GM19351 (cell line): Measurements from ENCODE around the gene PRELID3B.

ENCODE experiments used
- ATAC-seq: cut with Tn5 transposase; IDR thresholded peaks from one replicate; pipeline ENCODE4 v1.9.1; 2021; ENCODE audit warnings: mild to moderate bottlenecking, moderate library complexity; ENCODE audit not compliant: unreplicated experiment

The PRELID3B gene

GRCh38 chr20:59042151-59042795 is at the start of gene PRELID3B:
Gene PRELID3B (minus strand): TSS chr20:59042786. CDS start chr20:59042730, 56 bp downstream.
- peak; percentile 33 for ATAC-seq

- no peak for ATAC-seq
These were observed 45.3 kb upstream of the PRELID3B start for GRCh38 chr20:59087829-59088433.

- no peak for ATAC-seq
These were observed 44.3 kb upstream of the PRELID3B start for GRCh38 chr20:59086923-59087322.

GRCh38 chr20:59084041-59084850 is 41.7 kb upstream of the PRELID3B start:
- ATAC-seq: no peak

- ATAC-seq: no peak
These were observed 40.4 kb upstream of the PRELID3B start for GRCh38 chr20:59082981-59083380.

- no peak for ATAC-seq
These were observed 39.6 kb upstream of the PRELID3B start for GRCh38 chr20:59082077-59082740.

GRCh38 chr20:59081036-59081435 is 38.5 kb upstream of the PRELID3B start:
- ATAC-seq: no peak

GRCh38 chr20:59078231-59078630 is 35.6 kb upstream of the PRELID3B start:
- ATAC-seq: no peak

GRCh38 chr20:59077705-59078104 is 35.1 kb upstream of the PRELID3B start:
- ATAC-seq: no peak

- ATAC-seq: no peak
These were observed 33.4 kb upstream of the PRELID3B start for GRCh38 chr20:59075934-59076508.

- ATAC-seq: no peak
These were observed 31.9 kb upstream of the PRELID3B start for GRCh38 chr20:59074456-59074855.

- ATAC-seq: no peak
These were observed 31.0 kb upstream of the PRELID3B start for GRCh38 chr20:59073582-59073981.

GRCh38 chr20:59071216-59071615 is 28.6 kb upstream of the PRELID3B start:
- no peak for ATAC-seq

GRCh38 chr20:59069026-59069425 is 26.4 kb upstream of the PRELID3B start:
- ATAC-seq: no peak

GRCh38 chr20:59068534-59068933 is 25.9 kb upstream of the PRELID3B start:
- ATAC-seq: no peak

- ATAC-seq: no peak
These were observed 21.7 kb upstream of the PRELID3B start for GRCh38 chr20:59064214-59064722.

GRCh38 chr20:59063358-59064213 is 21.0 kb upstream of the PRELID3B start:
- no peak for ATAC-seq

- no peak for ATAC-seq
These were observed 19.5 kb upstream of the PRELID3B start for GRCh38 chr20:59062081-59062480.

GRCh38 chr20:59055302-59055701 is 12.7 kb upstream of the PRELID3B start:
- no peak for ATAC-seq

GRCh38 chr20:59051666-59052185 is 9.1 kb upstream of the PRELID3B start:
- ATAC-seq: no peak
